ENCODE results near the gene RAD17. TPM values are rescaled to one million over a fixed set of nuclear protein-coding genes. Genes with fewer than 3 reads are reported as not detected.
"Not testable (repeated sequence)": the region's sequence is repeated elsewhere in the genome, so short reads cannot be mapped to it uniquely, and the experiment has no call there.

The RAD17 gene
- total and polyA plus RNA-seq, 11 donors: 6.7 to 25.8 (median 20.8) TPM

- no peaks in the 10 kb centered on the region for H3K27me3 ChIP-seq
- H3K4me3 ChIP-seq: no peak overlapping the region
- H3K36me3 ChIP-seq: no peaks in the 10 kb centered on the region
- no peak for DNase-seq
- no peak overlapping the region for H3K27ac ChIP-seq
- no peaks in the 10 kb centered on the region for H3K4me1 ChIP-seq
- no peak for ATAC-seq
- intact Hi-C loops (cut with DNase I): loop anchor here in 1 of 10 donors (10.0 kb wide), 1 partner anchor 63 kb away; no protein-coding TSS in a partner anchor
- WGBS, 4 donors: 80 to 85% (median 82%) methylated on average over 4 of the region's 4 CpGs
- TF ChIP-seq POLR2A (IDR thresholded peaks at IDR 0.05) (no peak), CTCF (IDR thresholded peaks at IDR 0.05) (no peak)
- no peaks in the 10 kb centered on the region for H3K9me3 ChIP-seq
These were observed 82.5 kb downstream of the RAD17 start for GRCh38 chr5:69451941-69452647.

- not testable (repeated sequence) for H3K36me3 ChIP-seq, ATAC-seq, DNase-seq, H3K27me3 ChIP-seq, H3K4me1 ChIP-seq, H3K4me3 ChIP-seq, H3K27ac ChIP-seq, H3K9me3 ChIP-seq
- intact Hi-C loops (cut with DNase I): loop anchor here in 1 of 10 donors (10.0 kb wide), 1 partner anchor 61 kb away; no protein-coding TSS in a partner anchor
- 83 to 92% (median 91%) methylated on average over 3 of the region's 3 CpGs for WGBS, 4 donors
These were observed 83.9 kb downstream of the RAD17 start for GRCh38 chr5:69453487-69453886.

GRCh38 chr5:69454460-69455249 lies 85.0 kb downstream of the RAD17 start:
- Histone ChIP-seq H3K9me3 (no peaks in the 10 kb centered on the region), H3K27me3 (no peaks in the 10 kb centered on the region), H3K27ac (no peak overlapping the region), H3K4me1 (no peaks in the 10 kb centered on the region), H3K36me3 (no peaks in the 10 kb centered on the region), H3K4me3 (no peak overlapping the region)
- DNase-seq (no peak), ATAC-seq (no peak)
- TF ChIP-seq CTCF (IDR thresholded peaks at IDR 0.05) (no peak), POLR2A (IDR thresholded peaks at IDR 0.05) (no peak)
- intact Hi-C loops (cut with DNase I): loop anchor here in 1 of 10 donors (10.0 kb wide), 1 partner anchor 60 kb away; no protein-coding TSS in a partner anchor
- WGBS, 4 donors: 68 to 74% (median 74%) methylated on average over 8 of the region's 8 CpGs

GRCh38 chr5:69455428-69455988 lies 85.9 kb downstream of the RAD17 start:
- not testable (repeated sequence) for H3K9me3 ChIP-seq, H3K36me3 ChIP-seq, H3K4me3 ChIP-seq, H3K27ac ChIP-seq, H3K4me1 ChIP-seq, DNase-seq, ATAC-seq, H3K27me3 ChIP-seq
- 81 to 90% (median 87%) methylated on average over 7 of the region's 7 CpGs for WGBS, 4 donors
- intact Hi-C loops (cut with DNase I): loop anchor here in 1 of 10 donors (10.0 kb wide), 1 partner anchor 59 kb away; no protein-coding TSS in a partner anchor

GRCh38 chr5:69462170-69462569 lies 92.6 kb downstream of the RAD17 start:
- no peaks in the 10 kb centered on the region for H3K27me3 ChIP-seq
- no peaks in the 10 kb centered on the region for H3K9me3 ChIP-seq
- TF ChIP-seq CTCF (IDR thresholded peaks at IDR 0.05) (no peak), POLR2A (IDR thresholded peaks at IDR 0.05) (no peak)
- intact Hi-C loops (cut with DNase I): no loop called here
- H3K36me3 ChIP-seq: no peaks in the 10 kb centered on the region
- DNase-seq: no peak
- H3K4me1 ChIP-seq: no peaks in the 10 kb centered on the region
- no peak overlapping the region for H3K27ac ChIP-seq
- ATAC-seq: no peak
- 93 to 100% (median 96%) methylated on average over 1 of the region's 1 CpG for WGBS, 4 donors
- no peak overlapping the region for H3K4me3 ChIP-seq

Measured in heart left ventricle (tissue), 16 donors.